ENCODE measurements around the gene CDC14B. TPM values are rescaled to one million over a fixed set of nuclear protein-coding genes. Genes with fewer than 3 reads are reported as not detected.

The CDC14B gene
- total RNA-seq, 1 experiment from 2014 or later = 11.4 TPM

DNA sequence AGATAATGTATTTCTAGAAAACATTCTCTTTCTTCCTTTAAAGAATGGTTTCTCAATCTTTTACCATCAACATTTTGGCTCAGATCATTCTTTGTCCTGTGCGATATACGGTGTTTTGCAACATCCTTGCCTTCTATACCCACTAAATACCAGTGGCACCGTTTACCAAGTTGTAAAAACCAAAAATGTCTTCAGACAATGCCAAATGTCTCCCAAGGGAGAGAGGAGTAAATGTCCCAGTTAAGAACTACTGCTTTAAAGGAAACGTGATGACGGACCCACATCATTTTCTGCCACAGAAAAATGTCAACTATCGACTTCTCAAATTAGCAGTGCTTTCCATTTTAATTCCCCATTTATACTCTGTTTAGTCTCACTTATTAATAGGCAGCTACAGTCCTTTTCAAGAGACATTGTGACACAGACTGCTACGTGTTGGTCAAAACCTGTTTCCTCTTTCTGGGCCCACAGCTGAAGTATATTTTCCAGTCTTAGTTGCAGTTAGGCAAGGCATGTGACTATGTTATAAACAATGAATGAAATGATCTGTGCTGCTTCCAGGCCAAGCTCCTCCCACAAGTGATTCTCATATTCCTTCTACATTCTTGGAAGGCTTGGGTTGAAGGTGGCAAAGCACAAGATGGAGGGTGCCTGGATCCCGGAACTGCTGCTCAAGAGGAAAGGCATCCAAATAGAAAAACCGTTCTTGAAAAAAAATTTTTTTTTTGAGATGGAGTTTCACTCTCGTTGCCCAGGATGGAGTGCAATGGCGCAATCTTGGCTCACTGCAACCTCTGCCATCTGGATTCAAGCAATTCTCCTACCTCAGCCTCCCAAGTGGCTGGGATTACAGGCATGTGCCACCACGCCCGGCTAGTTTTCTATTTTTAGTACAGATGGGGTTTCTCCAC, 26.7 kb upstream of the CDC14B start:
- ChIA-PET CTCF (interaction anchor here (0.5 kb wide), 1 partner anchor 194 kb away, joined by 3 read pairs; no protein-coding TSS in a partner anchor), POLR2A (ENCODE audit: unreplicated experiment) (no interaction called here)
- H2AFZ ChIP-seq (ENCODE audit: low read length) = no peak overlapping the region
- H3K9me2 ChIP-seq (replicated peaks; ENCODE audit: low read length) = no peaks in the 10 kb centered on the region
- H3K27me3 ChIP-seq (ENCODE audit: low read length) = no peaks in the 10 kb centered on the region
- ATAC-seq = no peak
- no peak for DNase-seq
- H3K9ac ChIP-seq (ENCODE audit: low read length) = no peak overlapping the region
- H3K4me3 ChIP-seq (ENCODE audit: low read length) = no peak overlapping the region
- intact Hi-C loops (cut with micrococcal nuclease) = no loop called here
- no peak overlapping the region for H3K4me2 ChIP-seq (ENCODE audit: low read length)
- TF ChIP-seq EZH2 (IDR thresholded peaks at IDR 0.05; ENCODE audit: low read length, unreplicated experiment) = no peak
- TF ChIP-seq CTCF (conservative IDR thresholded peaks at IDR 0.05; ENCODE audit: low read depth, low read length) = no peak
- TF ChIP-seq EZH2phosphoT487 (IDR thresholded peaks at IDR 0.05; ENCODE audit: borderline replicate concordance, low read length) = no peak
- no peaks in the 10 kb centered on the region for H3K9me3 ChIP-seq (ENCODE audit: low read length)
- no peak overlapping the region for H3K27ac ChIP-seq (ENCODE audit: low read length)
- no TSS peak for BruUV-seq (replicated peaks)
- peaks cover 13% of the 10 kb centered on the region; the same call in 1 of the 2 replicates for H3K36me3 ChIP-seq (ENCODE audit: low read depth, low read length)
- no peaks in the 10 kb centered on the region for H3K79me2 ChIP-seq (ENCODE audit: low read length)
- no peaks in the 10 kb centered on the region for H3F3A ChIP-seq (ENCODE audit: low read length, unreplicated experiment)
- no peaks in the 10 kb centered on the region for H3K4me1 ChIP-seq (ENCODE audit: insufficient read depth, low read length)
- H4K20me1 ChIP-seq (ENCODE audit: low read length) = no peaks in the 10 kb centered on the region

- DNase-seq (peak; percentile 1), ATAC-seq (peak; percentile 74)
- intact Hi-C loops (cut with micrococcal nuclease) = no loop called here
- H2AFZ ChIP-seq (ENCODE audit: low read length) = no peak overlapping the region
- no peaks in the 10 kb centered on the region for H3K27me3 ChIP-seq (ENCODE audit: low read length)
- no peaks in the 10 kb centered on the region for H3K36me3 ChIP-seq (ENCODE audit: low read depth, low read length)
- H3K4me1 ChIP-seq (ENCODE audit: insufficient read depth, low read length) = no peaks in the 10 kb centered on the region
- no peak overlapping the region for H3K27ac ChIP-seq (ENCODE audit: low read length)
- no peak overlapping the region for H3K4me2 ChIP-seq (ENCODE audit: low read length)
- H4K20me1 ChIP-seq (ENCODE audit: low read length) = no peaks in the 10 kb centered on the region
- H3K79me2 ChIP-seq (ENCODE audit: low read length) = no peaks in the 10 kb centered on the region
- H3K4me3 ChIP-seq (ENCODE audit: low read length) = no peak overlapping the region
- H3K9me3 ChIP-seq (ENCODE audit: low read length) = no peaks in the 10 kb centered on the region
- no peak for TF ChIP-seq CTCF (conservative IDR thresholded peaks at IDR 0.05; ENCODE audit: low read depth, low read length)
- TF ChIP-seq EZH2phosphoT487 (IDR thresholded peaks at IDR 0.05; ENCODE audit: borderline replicate concordance, low read length) = no peak
- no peak for TF ChIP-seq EZH2 (IDR thresholded peaks at IDR 0.05; ENCODE audit: low read length, unreplicated experiment)
- CTCF ChIA-PET = no interaction called here
- H3F3A ChIP-seq (ENCODE audit: low read length, unreplicated experiment) = no peaks in the 10 kb centered on the region
- H3K9me2 ChIP-seq (replicated peaks; ENCODE audit: low read length) = no peaks in the 10 kb centered on the region
- POLR2A ChIA-PET (ENCODE audit: unreplicated experiment) = no interaction called here
- no TSS peak for BruUV-seq (replicated peaks)
- H3K9ac ChIP-seq (ENCODE audit: low read length) = no peak overlapping the region
Observed at GRCh38 chr9:96644137-96644536, 24.5 kb upstream of the CDC14B start.

GRCh38 chr9:96641514-96641913, 21.9 kb upstream of the CDC14B start:
- H3K4me1 ChIP-seq (ENCODE audit: insufficient read depth, low read length) = no peaks in the 10 kb centered on the region
- no peaks in the 10 kb centered on the region for H3K79me2 ChIP-seq (ENCODE audit: low read length)
- H3K9me2 ChIP-seq (replicated peaks; ENCODE audit: low read length) = no peaks in the 10 kb centered on the region
- no peaks in the 10 kb centered on the region for H3K27me3 ChIP-seq (ENCODE audit: low read length)
- no peak overlapping the region for H3K4me3 ChIP-seq (ENCODE audit: low read length)
- no peak overlapping the region for H3K9ac ChIP-seq (ENCODE audit: low read length)
- no peak overlapping the region for H3K4me2 ChIP-seq (ENCODE audit: low read length)
- H3K27ac ChIP-seq (ENCODE audit: low read length) = no peak overlapping the region
- ATAC-seq = no peak
- H2AFZ ChIP-seq (ENCODE audit: low read length) = no peak overlapping the region
- CTCF ChIA-PET = no interaction called here
- no peaks in the 10 kb centered on the region for H3F3A ChIP-seq (ENCODE audit: low read length, unreplicated experiment)
- no peak for DNase-seq
- H3K9me3 ChIP-seq (ENCODE audit: low read length) = no peaks in the 10 kb centered on the region
- no peaks in the 10 kb centered on the region for H3K36me3 ChIP-seq (ENCODE audit: low read depth, low read length)
- H4K20me1 ChIP-seq (ENCODE audit: low read length) = no peaks in the 10 kb centered on the region
- TF ChIP-seq EZH2phosphoT487 (IDR thresholded peaks at IDR 0.05; ENCODE audit: borderline replicate concordance, low read length) (no peak), CTCF (conservative IDR thresholded peaks at IDR 0.05; ENCODE audit: low read depth, low read length) (no peak), EZH2 (IDR thresholded peaks at IDR 0.05; ENCODE audit: low read length, unreplicated experiment) (no peak)
- no TSS peak for BruUV-seq (replicated peaks)
- intact Hi-C loops (cut with micrococcal nuclease) = no loop called here
- POLR2A ChIA-PET (ENCODE audit: unreplicated experiment) = no interaction called here

Measured in PC-3 (cell line).